Activated T-helper 2 cell treated with anti-CD3 and anti-CD28 coated beads, Interferon-gamma antibody, Interleukin-2, Interleukin-4, amounts not matched to agents 10 μg/mL and 5 μg/mL and 100 μg/mL, durations not matched to agents 14 hours and 24 hours and 36 hours (primary cell): ENCODE results near the gene TSACC. TPM values are rescaled to one million over a fixed set of nuclear protein-coding genes. Genes with fewer than 3 reads are reported as not detected.
A peak's percentile ranks its signal among the peaks of the same experiment; 100 is the strongest.
"Not testable (repeated sequence)": the region's sequence is repeated elsewhere in the genome, so short reads cannot be mapped to it uniquely, and the experiment has no call there.

Source experiments
- DNase-seq: peaks from one replicate; pipeline ENCODE4 v3.0.0; 2021; ENCODE audit warnings: low spot score
- H3K27ac Mint-ChIP-seq: one replicate; pipeline ENCODE4 v1.8.0; 2021; ENCODE audit warnings: mixed read lengths
- H3K27me3 Mint-ChIP-seq: one replicate; pipeline ENCODE4 v1.8.0; 2021; ENCODE audit warnings: low read depth, mixed read lengths
- H3K36me3 Mint-ChIP-seq: one replicate; pipeline ENCODE4 v1.8.0; 2021; ENCODE audit warnings: low read depth, mixed read lengths
- H3K4me1 Mint-ChIP-seq: one replicate; pipeline ENCODE4 v1.8.0; 2021; ENCODE audit warnings: low read depth, mixed read lengths
- H3K4me3 Mint-ChIP-seq: one replicate; pipeline ENCODE4 v1.8.0; 2021; ENCODE audit warnings: low read depth, mild to moderate bottlenecking, moderate library complexity, mixed read lengths
- H3K9me3 Mint-ChIP-seq: one replicate; pipeline ENCODE4 v1.8.0; 2021; ENCODE audit warnings: mixed read lengths
- intact Hi-C: fragments of 100-400 bp; cut with micrococcal nuclease; formaldehyde crosslinking; loops from one replicate; pipeline ENCODE4 v1.15.1; 2023
- total RNA-seq: library from RNA; stranded (reverse); gene quantifications from 2 replicates; pipeline ENCODE4 v1.2.3, GENCODE V29; 2022

Gene TSACC
- total RNA-seq, 1 donor from 2014 or later, result 0.39 TPM

- peaks cover 59% of the 10 kb centered on the region for H3K27me3 Mint-ChIP-seq
- H3K4me1 Mint-ChIP-seq, H3K9me3 Mint-ChIP-seq, DNase-seq, H3K4me3 Mint-ChIP-seq, H3K36me3 Mint-ChIP-seq, intact Hi-C loops, H3K27ac Mint-ChIP-seq: not testable (repeated sequence)
Measured at GRCh38 chr1:156369685-156370286, 31.5 kb downstream of the TSACC start.

DNA sequence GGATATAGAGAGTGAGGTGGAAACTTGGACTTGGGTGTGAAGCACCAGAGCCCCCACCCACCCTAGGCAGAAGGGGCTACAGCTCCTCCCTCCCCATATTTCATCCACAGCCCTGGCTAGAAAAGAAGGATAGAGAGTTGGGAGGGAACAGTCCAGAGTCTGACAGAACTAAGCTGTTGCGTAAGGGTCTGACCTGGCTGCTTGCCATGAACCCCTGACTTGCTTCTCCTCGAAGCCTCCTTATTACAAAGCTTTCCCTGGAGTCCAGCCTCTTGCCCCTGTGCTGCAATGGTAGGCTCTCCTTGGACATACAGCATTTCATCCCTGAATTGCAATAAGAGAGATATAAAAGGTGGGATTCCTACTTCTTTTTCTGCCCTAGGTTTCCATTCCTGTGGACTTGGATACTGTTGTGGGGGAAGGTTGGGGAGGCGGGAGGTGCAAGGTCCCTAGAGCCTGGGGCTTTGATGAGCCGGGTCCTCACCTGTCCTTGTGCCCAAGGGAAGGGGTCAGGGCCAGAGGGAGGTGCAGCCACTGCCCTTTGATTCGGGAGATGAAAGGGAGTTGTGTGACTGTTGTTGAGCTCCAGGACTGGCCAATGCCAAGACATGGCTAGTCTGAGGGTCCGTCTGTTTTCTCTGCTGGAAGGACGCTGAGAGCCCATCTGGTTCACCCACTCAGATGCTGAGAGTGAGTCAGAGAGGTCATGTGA, 33.4 kb downstream of the TSACC start:
- Mint-ChIP-seq H3K4me1 (no peaks in the 10 kb centered on the region), H3K9me3 (no peaks in the 10 kb centered on the region), H3K27me3 (peaks cover 52% of the 10 kb centered on the region), H3K36me3 (no peaks in the 10 kb centered on the region), H3K27ac (no peak overlapping the region), H3K4me3 (no peak overlapping the region)
- intact Hi-C loops, result no loop called here
- no peak for DNase-seq

- DNase-seq, result no peak
- peaks cover 53% of the 10 kb centered on the region for H3K27me3 Mint-ChIP-seq
- intact Hi-C loops, result no loop called here
Measured at GRCh38 chr1:156372265-156372586, 33.9 kb downstream of the TSACC start.

GRCh38 chr1:156372876-156373275, 34.5 kb downstream of the TSACC start:
- Mint-ChIP-seq H3K4me3 (no peak overlapping the region), H3K27ac (no peak overlapping the region), H3K9me3 (no peaks in the 10 kb centered on the region), H3K36me3 (no peaks in the 10 kb centered on the region), H3K27me3 (peaks cover 49% of the 10 kb centered on the region), H3K4me1 (no peaks in the 10 kb centered on the region)
- no peak for DNase-seq
- intact Hi-C loops, result no loop called here

More at GRCh38 chr1:156372265-156372586, 33.9 kb downstream of the TSACC start:
- no peaks in the 10 kb centered on the region for H3K9me3 Mint-ChIP-seq
- no peaks in the 10 kb centered on the region for H3K36me3 Mint-ChIP-seq
- H3K27ac Mint-ChIP-seq, result no peak overlapping the region
- H3K4me1 Mint-ChIP-seq, result no peaks in the 10 kb centered on the region
- H3K4me3 Mint-ChIP-seq, result no peak overlapping the region

DNA sequence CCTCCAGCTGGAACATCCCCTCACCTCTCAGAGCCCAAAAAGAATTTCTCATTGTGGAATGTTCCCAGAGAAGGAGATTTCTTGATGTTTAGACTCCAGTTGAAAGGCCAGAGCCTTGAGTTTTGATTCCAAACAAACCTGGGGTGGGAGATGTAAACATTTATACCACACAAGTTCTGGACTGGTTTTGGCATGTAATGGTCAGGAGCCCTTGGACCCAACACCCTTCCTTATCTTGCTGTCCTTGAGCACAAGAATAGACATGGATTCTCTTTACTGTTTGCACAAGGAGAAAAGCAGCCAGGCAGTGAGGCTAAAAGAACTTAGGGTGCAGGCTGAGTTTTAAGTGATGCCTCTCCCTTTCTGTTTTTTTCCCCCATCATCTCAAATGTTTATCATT, 35.2 kb downstream of the TSACC start:
- H3K27ac Mint-ChIP-seq, result no peak overlapping the region
- peaks cover 43% of the 10 kb centered on the region for H3K27me3 Mint-ChIP-seq
- no peak for DNase-seq
- intact Hi-C loops, result no loop called here
- no peaks in the 10 kb centered on the region for H3K9me3 Mint-ChIP-seq
- no peak overlapping the region for H3K4me3 Mint-ChIP-seq
- H3K36me3 Mint-ChIP-seq, result no peaks in the 10 kb centered on the region
- no peaks in the 10 kb centered on the region for H3K4me1 Mint-ChIP-seq

DNA sequence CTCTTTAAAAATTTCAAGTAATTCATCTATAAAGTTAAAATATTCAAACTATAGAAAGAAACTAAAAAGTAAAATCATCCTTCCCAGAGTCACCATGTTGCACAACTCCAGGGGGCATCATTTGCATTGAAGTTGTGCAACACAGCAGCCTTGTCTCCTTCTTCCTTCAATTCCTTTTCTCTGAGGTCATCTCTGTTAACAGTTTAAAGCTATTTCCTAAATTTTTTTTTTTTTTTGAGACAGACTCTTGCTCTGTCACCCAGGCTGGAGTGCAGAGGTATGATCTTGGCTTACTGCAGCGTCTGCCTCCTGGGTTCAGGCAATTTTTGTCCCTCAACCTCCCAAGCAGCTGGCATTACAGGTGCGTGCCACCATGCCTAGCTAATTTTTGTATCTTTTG, 37.8 kb downstream of the TSACC start:
- Mint-ChIP-seq H3K4me3 (no peak overlapping the region), H3K9me3 (no peaks in the 10 kb centered on the region), H3K4me1 (no peaks in the 10 kb centered on the region), H3K36me3 (no peaks in the 10 kb centered on the region), H3K27ac (no peak overlapping the region), H3K27me3 (peaks cover 30% of the 10 kb centered on the region)
- no peak for DNase-seq
- intact Hi-C loops, result no loop called here

GRCh38 chr1:156376958-156377919, 38.9 kb downstream of the TSACC start:
- DNase-seq, result no peak
- intact Hi-C loops, result no loop called here
- no peaks in the 10 kb centered on the region for H3K9me3 Mint-ChIP-seq

DNA sequence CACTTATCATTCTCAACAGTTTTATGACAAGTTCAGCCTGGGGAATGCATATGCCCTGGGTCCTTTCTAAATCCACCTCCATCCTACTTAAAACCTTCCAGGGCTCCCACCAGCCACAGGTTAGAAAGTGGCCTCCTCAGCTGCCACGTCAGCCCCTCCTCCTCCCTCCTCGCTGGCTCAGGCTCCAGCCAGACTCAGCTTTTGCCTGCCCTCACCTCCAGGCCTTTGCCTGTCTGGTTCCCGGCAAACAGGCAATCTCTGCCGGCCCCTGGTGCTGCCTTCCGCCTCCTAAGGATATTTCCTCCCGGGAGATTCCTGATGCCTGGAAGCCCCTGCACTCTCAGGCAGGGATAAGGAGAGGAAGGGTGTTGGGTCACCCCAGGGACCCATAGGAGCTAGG, 40.2 kb downstream of the TSACC start:
- H3K36me3 Mint-ChIP-seq, result no peaks in the 10 kb centered on the region
- no peaks in the 10 kb centered on the region for H3K4me1 Mint-ChIP-seq
- intact Hi-C loops, result no loop called here
- H3K9me3 Mint-ChIP-seq, result no peaks in the 10 kb centered on the region
- no peak overlapping the region for H3K27ac Mint-ChIP-seq
- H3K27me3 Mint-ChIP-seq, result peaks cover 18% of the 10 kb centered on the region
- H3K4me3 Mint-ChIP-seq, result no peak overlapping the region
- DNase-seq, result no peak

More at GRCh38 chr1:156376958-156377919, 38.9 kb downstream of the TSACC start:
- Mint-ChIP-seq H3K27me3 (peaks cover 24% of the 10 kb centered on the region), H3K36me3 (no peaks in the 10 kb centered on the region), H3K4me1 (no peaks in the 10 kb centered on the region), H3K4me3 (no peak overlapping the region), H3K27ac (no peak overlapping the region)

- no peaks in the 10 kb centered on the region for H3K4me1 Mint-ChIP-seq
- H3K9me3 Mint-ChIP-seq, result no peaks in the 10 kb centered on the region
- peaks cover 13% of the 10 kb centered on the region for H3K27me3 Mint-ChIP-seq
- H3K4me3 Mint-ChIP-seq, result no peak overlapping the region
- intact Hi-C loops, result no loop called here
- no peaks in the 10 kb centered on the region for H3K36me3 Mint-ChIP-seq
- DNase-seq, result no peak
- no peak overlapping the region for H3K27ac Mint-ChIP-seq
Measured at GRCh38 chr1:156379420-156380165, 41.3 kb downstream of the TSACC start.

DNA sequence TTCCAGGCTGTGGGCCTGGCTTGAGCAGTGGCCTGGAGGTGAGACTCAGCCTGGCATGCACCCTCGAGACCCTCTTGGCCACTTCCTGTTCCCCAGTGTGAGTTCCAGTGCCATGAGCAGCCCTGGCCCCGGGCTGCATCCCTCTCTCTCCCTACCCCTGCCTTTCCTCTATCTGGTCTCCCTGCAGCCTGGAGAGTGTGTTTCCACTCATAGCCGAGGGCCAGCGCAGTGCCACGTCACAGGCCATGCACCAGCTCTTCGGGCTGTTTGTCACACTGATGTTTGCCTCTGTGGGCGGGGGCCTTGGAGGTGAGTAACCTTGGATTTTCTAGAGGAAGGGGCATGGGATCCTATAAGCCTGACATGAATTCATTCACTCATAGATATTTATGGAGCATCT, 44.2 kb downstream of the TSACC start:
- H3K27me3 Mint-ChIP-seq, result peaks cover 20% of the 10 kb centered on the region
- no peak overlapping the region for H3K4me3 Mint-ChIP-seq
- peaks cover 4% of the 10 kb centered on the region for H3K4me1 Mint-ChIP-seq
- no peak for DNase-seq
- H3K36me3 Mint-ChIP-seq, result no peaks in the 10 kb centered on the region
- H3K9me3 Mint-ChIP-seq, result no peaks in the 10 kb centered on the region
- intact Hi-C loops, result no loop called here
- H3K27ac Mint-ChIP-seq, result no peak overlapping the region

- peak; percentile 42 for DNase-seq
- H3K27ac Mint-ChIP-seq, result no peak overlapping the region
- H3K27me3 Mint-ChIP-seq, result peaks cover 24% of the 10 kb centered on the region
- intact Hi-C loops, result no loop called here
- peaks cover 4% of the 10 kb centered on the region for H3K4me1 Mint-ChIP-seq
- H3K4me3 Mint-ChIP-seq, result no peak overlapping the region
- H3K9me3 Mint-ChIP-seq, result no peaks in the 10 kb centered on the region
- no peaks in the 10 kb centered on the region for H3K36me3 Mint-ChIP-seq
Measured at GRCh38 chr1:156383023-156383422, 44.7 kb downstream of the TSACC start.

GRCh38 chr1:156384007-156384406, 45.7 kb downstream of the TSACC start:
- H3K27me3 Mint-ChIP-seq, result peaks cover 28% of the 10 kb centered on the region
- peaks cover 4% of the 10 kb centered on the region for H3K4me1 Mint-ChIP-seq
- no peak for DNase-seq
- H3K27ac Mint-ChIP-seq, result no peak overlapping the region
- H3K36me3 Mint-ChIP-seq, result no peaks in the 10 kb centered on the region
- no peaks in the 10 kb centered on the region for H3K9me3 Mint-ChIP-seq
- intact Hi-C loops, result no loop called here
- H3K4me3 Mint-ChIP-seq, result no peak overlapping the region
